H1 (cell line): ENCODE results near the gene LRRC55.

Experiments used
- CREB1 ChIP-seq: IDR thresholded peaks from 2 replicates; pipeline ENCODE4 v1.6.1; 2012; ENCODE audit warnings: inconsistent platforms
- CTCF ChIP-seq, 3 experiments: IDR thresholded peaks; 1 replicate in 2 of 3; 2 replicates in 1 of 3; pipeline versions ENCODE4 v1.5.1 to v1.6.1; 2011; ENCODE audit warnings: low read length in 3 of 3, mild to moderate bottlenecking in 3 of 3, inconsistent platforms in 2 of 3, low read depth in 1 of 3, moderate library complexity in 1 of 3; ENCODE audit not compliant: insufficient read depth in 1 of 3; ENCODE audit errors: control extremely low read depth in 1 of 3
- EGR1 ChIP-seq: IDR thresholded peaks from 2 replicates; pipeline ENCODE4 v1.6.1; 2011; ENCODE audit warnings: low read depth, low read length, borderline replicate concordance

GRCh38 chr11:57192316-57192715 lies 10.6 kb downstream of the LRRC55 start:
- TF ChIP-seq EGR1 (no peak), CTCF (IDR thresholded peaks at IDR 0.05; ENCODE audit: control extremely low read depth in 1 of 3, insufficient read depth in 1 of 3, low read depth in 1 of 3, low read length in 3 of 3) (no peak), CREB1 (no peak)
